HG03097 (cell line): ENCODE measurements around the gene STARD5.

Source experiments
- ATAC-seq: cut with Tn5 transposase; IDR thresholded peaks from one replicate; pipeline ENCODE4 v1.9.1; 2021; ENCODE audit not compliant: unreplicated experiment, low FRiP score

Gene STARD5

GRCh38 chr15:81314378-81314777 is 9.6 kb downstream of the STARD5 start:
- no peak for ATAC-seq

GRCh38 chr15:81313686-81314085 is 10.3 kb downstream of the STARD5 start:
- ATAC-seq: no peak

- no peak for ATAC-seq
Measured at GRCh38 chr15:81312790-81313543, 11.0 kb downstream of the STARD5 start.

- no peak for ATAC-seq
Measured at GRCh38 chr15:81311752-81312464, 12.0 kb downstream of the STARD5 start.

- ATAC-seq: no peak
Measured at GRCh38 chr15:81310480-81310879, 13.5 kb downstream of the STARD5 start.

- ATAC-seq: no peak
Measured at GRCh38 chr15:81309647-81310450, 14.1 kb downstream of the STARD5 start.

- no peak for ATAC-seq
Measured at GRCh38 chr15:81308260-81308659, 15.7 kb downstream of the STARD5 start.

GRCh38 chr15:81304226-81304625 is 19.7 kb downstream of the STARD5 start:
- ATAC-seq: no peak

GRCh38 chr15:81303244-81304225 is 20.4 kb downstream of the STARD5 start:
- ATAC-seq: no peak

- ATAC-seq: no peak
Measured at GRCh38 chr15:81302701-81303109, 21.2 kb downstream of the STARD5 start.

GRCh38 chr15:81301815-81302399 is 22.0 kb downstream of the STARD5 start:
- ATAC-seq: peak; percentile 87

GRCh38 chr15:81301385-81301784 is 22.6 kb downstream of the STARD5 start:
- peak; percentile 0 for ATAC-seq

GRCh38 chr15:81299630-81300273 is 24.2 kb downstream of the STARD5 start:
- ATAC-seq: no peak

GRCh38 chr15:81299156-81299555 is 24.8 kb downstream of the STARD5 start:
- ATAC-seq: no peak

- no peak for ATAC-seq
Measured at GRCh38 chr15:81298611-81299010, 25.3 kb downstream of the STARD5 start.

- ATAC-seq: no peak
Measured at GRCh38 chr15:81297603-81298575, 26.1 kb downstream of the STARD5 start.

- no peak for ATAC-seq
Measured at GRCh38 chr15:81297147-81297572, 26.8 kb downstream of the STARD5 start.

- ATAC-seq: peak; percentile 53
Measured at GRCh38 chr15:81296673-81297072, 27.3 kb downstream of the STARD5 start.
